ENCODE data around the gene XRCC4. TPM values are rescaled to one million over a fixed set of nuclear protein-coding genes. Genes with fewer than 3 reads are reported as not detected.

Gene XRCC4
- polyA plus RNA-seq, 4 donors = 9.1 to 12.4 (median 10.8) TPM

DNA sequence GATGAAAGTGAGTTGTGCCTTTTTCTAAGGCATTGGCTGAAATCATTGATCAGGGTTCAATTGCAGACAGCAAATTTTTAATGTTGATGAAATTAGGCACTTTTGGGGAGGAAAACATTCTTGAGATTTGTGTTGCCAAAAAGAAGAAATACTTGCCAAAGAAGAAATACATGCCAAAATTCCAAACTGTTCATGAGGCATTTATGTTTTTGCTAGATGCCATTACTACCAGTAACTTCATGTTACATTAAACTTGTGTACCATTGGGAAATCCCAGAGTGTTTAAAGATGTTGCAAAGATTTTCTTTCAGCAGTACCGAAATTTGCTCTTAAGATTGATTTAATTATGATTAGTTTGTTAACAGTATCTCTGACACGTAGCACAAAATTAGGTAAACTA, 7.0 kb downstream of the XRCC4 start:
- Histone ChIP-seq H3K4me3 (ENCODE audit: low read depth in 1 of 3, low read length in 3 of 3) (no peak overlapping the region), H3K4me1 (ENCODE audit: control insufficient read depth in 3 of 3, insufficient read depth in 2 of 3, low read depth in 1 of 3, low read length in 2 of 3) (no peaks in the 10 kb centered on the region), H3K36me3 (ENCODE audit: control insufficient read depth in 3 of 3, insufficient read depth in 2 of 3, low read depth in 1 of 3, low read length in 3 of 3) (no peaks in the 10 kb centered on the region), H3K27me3 (ENCODE audit: control insufficient read depth in 3 of 3, insufficient read depth in 3 of 3, low read length in 3 of 3) (no peaks in the 10 kb centered on the region), H3K27ac (ENCODE audit: low read depth in 1 of 3, low read length in 2 of 3) (no peak overlapping the region), H3K9me3 (ENCODE audit: control insufficient read depth in 2 of 2, insufficient read depth in 1 of 2, low read depth in 1 of 2, low read length in 1 of 2) (no peaks in the 10 kb centered on the region)
- no peak for FAIRE-seq
- DNase-seq = no peak
- 62 to 74% (median 69%) methylated on average over 2 of the region's 2 CpGs for WGBS, 3 donors

DNA sequence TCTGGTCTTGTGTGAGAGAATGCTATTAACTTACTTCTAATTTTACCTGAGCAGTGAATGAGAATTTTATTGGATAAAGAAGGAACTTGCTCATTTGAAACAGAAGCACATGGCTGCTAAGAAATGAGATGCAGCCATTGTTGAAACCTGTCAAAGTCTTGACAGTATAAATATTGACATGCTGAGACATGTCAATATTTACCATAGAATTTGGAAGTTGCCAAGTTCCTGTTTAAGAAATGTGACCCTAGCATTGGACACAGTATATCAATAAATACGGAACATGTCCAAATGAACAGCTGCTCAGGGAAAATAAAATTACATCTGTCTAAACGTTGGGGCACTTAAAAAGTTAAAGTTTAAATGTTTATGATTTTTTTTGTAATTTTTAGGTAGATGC, 7.8 kb downstream of the XRCC4 start:
- H3K27me3 ChIP-seq (ENCODE audit: control insufficient read depth in 3 of 3, insufficient read depth in 3 of 3, low read length in 3 of 3) = no peaks in the 10 kb centered on the region
- peaks cover 0 to 4% of the 10 kb centered on the region in 2 donors for H3K9me3 ChIP-seq (ENCODE audit: control insufficient read depth in 2 of 2, insufficient read depth in 1 of 2, low read depth in 1 of 2, low read length in 1 of 2)
- H3K36me3 ChIP-seq (ENCODE audit: control insufficient read depth in 3 of 3, insufficient read depth in 2 of 3, low read depth in 1 of 3, low read length in 3 of 3) = no peaks in the 10 kb centered on the region
- WGBS, 3 donors = 37 to 57% (median 50%) methylated on average over 2 of the region's 2 CpGs
- no peak overlapping the region for H3K27ac ChIP-seq (ENCODE audit: low read depth in 1 of 3, low read length in 2 of 3)
- no peak overlapping the region for H3K4me3 ChIP-seq (ENCODE audit: low read depth in 1 of 3, low read length in 3 of 3)
- FAIRE-seq = no peak
- peak in 1 of 2 donors; percentile 13 for DNase-seq
- no peaks in the 10 kb centered on the region for H3K4me1 ChIP-seq (ENCODE audit: control insufficient read depth in 3 of 3, insufficient read depth in 2 of 3, low read depth in 1 of 3, low read length in 2 of 3)

DNA sequence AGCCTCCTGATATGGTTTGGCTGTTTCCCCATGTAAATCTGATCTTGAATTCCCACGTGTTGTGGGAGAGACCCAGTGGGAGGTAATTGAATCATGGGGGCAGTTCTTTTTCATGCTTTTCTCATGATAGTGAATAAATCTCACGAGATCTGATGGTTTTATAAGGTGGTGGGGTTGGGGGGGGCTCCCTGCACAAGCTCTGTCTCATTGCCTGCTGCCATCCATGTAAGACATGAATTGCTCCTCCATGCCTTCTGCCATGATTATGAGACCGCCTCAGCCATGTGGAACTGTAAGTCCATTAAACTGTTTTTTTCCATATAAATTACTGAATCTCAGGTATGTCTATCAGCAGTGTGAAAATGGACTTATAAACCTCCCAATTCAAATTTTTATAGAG, 12.8 kb downstream of the XRCC4 start:
- no peaks in the 10 kb centered on the region for H3K27me3 ChIP-seq (ENCODE audit: control insufficient read depth in 3 of 3, insufficient read depth in 3 of 3, low read length in 3 of 3)
- no peaks in the 10 kb centered on the region for H3K36me3 ChIP-seq (ENCODE audit: control insufficient read depth in 3 of 3, insufficient read depth in 2 of 3, low read depth in 1 of 3, low read length in 3 of 3)
- no peak overlapping the region for H3K4me3 ChIP-seq (ENCODE audit: low read depth in 1 of 3, low read length in 3 of 3)
- no peak overlapping the region for H3K27ac ChIP-seq (ENCODE audit: low read depth in 1 of 3, low read length in 2 of 3)
- no peaks in the 10 kb centered on the region for H3K4me1 ChIP-seq (ENCODE audit: control insufficient read depth in 3 of 3, insufficient read depth in 2 of 3, low read depth in 1 of 3, low read length in 2 of 3)
- WGBS, 3 donors = 93 to 99% (median 95%) methylated on average over 3 of the region's 3 CpGs
- peaks cover 0 to 20% of the 10 kb centered on the region in 2 donors for H3K9me3 ChIP-seq (ENCODE audit: control insufficient read depth in 2 of 2, insufficient read depth in 1 of 2, low read depth in 1 of 2, low read length in 1 of 2)
- FAIRE-seq (no peak), DNase-seq (no peak)

DNA sequence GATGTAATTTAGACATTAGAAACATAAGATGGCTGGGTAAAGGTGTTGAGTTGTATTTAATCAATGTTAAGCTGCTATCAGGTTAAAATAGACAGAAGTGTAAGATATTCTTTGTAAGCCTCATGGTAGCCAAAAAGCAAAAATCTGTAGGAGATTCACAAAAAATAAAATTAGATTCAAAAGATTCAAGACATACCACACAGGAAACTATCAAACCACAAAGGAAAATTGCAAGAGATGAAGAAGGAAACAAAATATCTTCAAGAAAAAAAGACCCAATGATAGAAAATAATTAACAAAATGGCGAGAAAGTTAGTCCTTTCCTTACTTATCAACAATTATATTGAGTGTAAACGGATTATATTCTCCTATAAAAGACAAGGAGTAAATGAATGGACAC, 15.3 kb downstream of the XRCC4 start:
- DNase-seq (no peak), FAIRE-seq (no peak)
- Histone ChIP-seq H3K27ac (ENCODE audit: low read depth in 1 of 3, low read length in 2 of 3) (no peak overlapping the region), H3K4me1 (ENCODE audit: control insufficient read depth in 3 of 3, insufficient read depth in 2 of 3, low read depth in 1 of 3, low read length in 2 of 3) (peaks cover 0 to 13% (median 3%) of the 10 kb centered on the region in 3 donors), H3K27me3 (ENCODE audit: control insufficient read depth in 3 of 3, insufficient read depth in 3 of 3, low read length in 3 of 3) (no peaks in the 10 kb centered on the region), H3K36me3 (ENCODE audit: control insufficient read depth in 3 of 3, insufficient read depth in 2 of 3, low read depth in 1 of 3, low read length in 3 of 3) (peaks cover 0 to 4% (median 0%) of the 10 kb centered on the region in 3 donors), H3K9me3 (ENCODE audit: control insufficient read depth in 2 of 2, insufficient read depth in 1 of 2, low read depth in 1 of 2, low read length in 1 of 2) (peaks cover 0 to 31% of the 10 kb centered on the region in 2 donors), H3K4me3 (ENCODE audit: low read depth in 1 of 3, low read length in 3 of 3) (no peak overlapping the region)
- 91 to 93% (median 91%) methylated on average over 2 of the region's 2 CpGs for WGBS, 3 donors

DNA sequence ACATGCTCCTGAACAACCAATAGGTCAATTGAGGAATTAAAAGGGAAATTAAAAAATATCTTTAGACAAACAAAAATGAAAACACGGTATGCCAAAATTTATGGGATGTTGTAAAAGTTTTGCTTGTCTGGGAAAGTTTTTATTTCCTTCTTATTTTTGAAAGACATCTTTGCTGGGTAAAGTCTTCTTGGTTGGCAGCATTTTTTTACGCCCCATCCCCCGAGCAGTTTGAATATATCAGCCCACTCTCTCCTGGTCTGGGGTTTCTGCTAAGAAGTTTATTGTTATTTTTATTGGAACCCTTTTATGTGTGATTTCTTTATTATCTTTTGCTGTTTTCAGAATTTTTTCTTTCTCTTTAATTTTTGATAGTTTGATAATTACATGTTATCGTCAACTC, 16.3 kb downstream of the XRCC4 start:
- H3K36me3 ChIP-seq (ENCODE audit: control insufficient read depth in 3 of 3, insufficient read depth in 2 of 3, low read depth in 1 of 3, low read length in 3 of 3) = peaks cover 0 to 4% (median 0%) of the 10 kb centered on the region in 3 donors
- WGBS, 3 donors = 96 to 99% (median 98%) methylated on average over 4 of the region's 4 CpGs
- peaks cover 0 to 20% (median 3%) of the 10 kb centered on the region in 3 donors for H3K4me1 ChIP-seq (ENCODE audit: control insufficient read depth in 3 of 3, insufficient read depth in 2 of 3, low read depth in 1 of 3, low read length in 2 of 3)
- H3K9me3 ChIP-seq (ENCODE audit: control insufficient read depth in 2 of 2, insufficient read depth in 1 of 2, low read depth in 1 of 2, low read length in 1 of 2) = peaks cover 0 to 31% of the 10 kb centered on the region in 2 donors
- DNase-seq (no peak), FAIRE-seq (peak; percentile 72)
- no peaks in the 10 kb centered on the region for H3K27me3 ChIP-seq (ENCODE audit: control insufficient read depth in 3 of 3, insufficient read depth in 3 of 3, low read length in 3 of 3)
- H3K4me3 ChIP-seq (ENCODE audit: low read depth in 1 of 3, low read length in 3 of 3) = no peak overlapping the region
- H3K27ac ChIP-seq (ENCODE audit: low read depth in 1 of 3, low read length in 2 of 3) = no peak overlapping the region

DNA sequence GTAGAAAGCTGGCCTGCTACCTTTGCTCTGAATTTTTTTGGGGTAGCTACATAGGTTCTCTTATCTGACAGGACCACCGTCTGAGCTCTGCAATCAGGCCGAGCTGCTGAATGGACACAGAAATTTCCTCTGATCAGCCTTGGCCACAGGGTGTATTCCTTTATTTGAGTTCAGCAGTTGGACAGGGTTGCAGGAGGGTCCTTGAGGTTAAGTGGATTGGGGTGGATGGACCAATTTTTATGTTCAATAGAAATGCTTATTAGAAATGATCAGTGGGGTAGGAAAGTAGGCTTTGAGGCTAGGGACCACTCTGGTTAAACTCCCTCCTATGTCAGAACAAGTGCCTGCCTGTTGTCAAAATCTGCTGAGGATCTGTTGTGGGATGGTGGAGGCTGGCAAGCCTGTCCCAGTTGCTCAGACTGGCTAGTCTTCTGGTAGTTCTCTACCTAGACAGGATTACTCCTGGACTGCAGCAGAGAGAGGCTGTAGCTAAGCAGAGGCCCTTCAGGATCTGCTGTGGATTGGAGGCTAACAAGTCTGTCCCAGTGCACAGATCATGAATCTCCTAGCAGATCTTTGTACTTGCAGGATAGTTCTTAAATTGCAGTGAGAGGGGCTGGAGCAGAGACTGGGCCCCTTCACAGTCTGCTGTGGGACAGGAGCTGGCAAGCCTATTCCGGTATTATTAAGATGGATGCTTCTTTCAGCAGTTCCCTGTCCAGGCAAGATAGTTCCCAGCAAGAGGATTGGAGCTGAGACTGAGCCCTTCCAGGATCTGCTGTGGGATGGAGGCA, 18.0 kb downstream of the XRCC4 start:
- FAIRE-seq (no peak), DNase-seq (no peak)
- no peak overlapping the region for H3K27ac ChIP-seq (ENCODE audit: low read depth in 1 of 3, low read length in 2 of 3)
- H3K9me3 ChIP-seq (ENCODE audit: control insufficient read depth in 2 of 2, insufficient read depth in 1 of 2, low read depth in 1 of 2, low read length in 1 of 2) = peaks cover 0 to 24% of the 10 kb centered on the region in 2 donors
- H3K36me3 ChIP-seq (ENCODE audit: control insufficient read depth in 3 of 3, insufficient read depth in 2 of 3, low read depth in 1 of 3, low read length in 3 of 3) = peaks cover 0 to 4% (median 0%) of the 10 kb centered on the region in 3 donors
- WGBS, 3 donors = 94 to 100% (median 95%) methylated on average over 3 of the region's 3 CpGs
- H3K27me3 ChIP-seq (ENCODE audit: control insufficient read depth in 3 of 3, insufficient read depth in 3 of 3, low read length in 3 of 3) = no peaks in the 10 kb centered on the region
- no peak overlapping the region for H3K4me3 ChIP-seq (ENCODE audit: low read depth in 1 of 3, low read length in 3 of 3)
- peaks cover 2 to 29% (median 3%) of the 10 kb centered on the region in 3 donors for H3K4me1 ChIP-seq (ENCODE audit: control insufficient read depth in 3 of 3, insufficient read depth in 2 of 3, low read depth in 1 of 3, low read length in 2 of 3)

DNA sequence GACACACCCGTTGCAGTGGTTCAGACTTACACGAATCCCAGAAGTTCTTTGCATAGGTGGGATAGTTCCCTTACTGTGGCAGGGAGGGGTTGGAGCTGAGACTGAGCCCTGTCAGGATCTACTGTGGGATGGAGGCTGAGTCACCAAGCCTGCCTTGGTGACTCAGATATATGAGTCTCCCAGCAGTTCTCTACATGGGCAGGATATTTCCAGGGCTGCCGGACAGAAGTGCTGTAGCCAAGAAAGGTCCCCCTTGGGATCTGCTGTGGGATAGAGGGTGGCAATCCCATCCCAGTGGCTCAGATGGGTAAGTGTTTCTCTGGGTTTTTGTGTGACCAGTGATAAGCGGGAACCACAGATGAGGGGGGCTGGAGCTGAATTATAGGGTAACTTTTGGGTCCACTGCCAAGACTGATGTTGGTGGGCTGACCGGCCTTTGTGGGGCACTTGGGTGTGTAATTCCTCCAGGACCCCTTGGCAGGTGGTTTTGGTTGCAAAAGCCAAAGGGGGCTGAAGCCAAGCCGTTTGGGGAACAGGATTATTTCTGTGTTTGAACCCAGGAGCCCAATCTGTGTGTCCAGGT, 18.7 kb downstream of the XRCC4 start:
- H3K9me3 ChIP-seq (ENCODE audit: control insufficient read depth in 2 of 2, insufficient read depth in 1 of 2, low read depth in 1 of 2, low read length in 1 of 2) = peaks cover 0 to 22% of the 10 kb centered on the region in 2 donors
- 70 to 81% (median 76%) methylated on average over 6 of the region's 6 CpGs for WGBS, 3 donors
- no peak overlapping the region for H3K4me3 ChIP-seq (ENCODE audit: low read depth in 1 of 3, low read length in 3 of 3)
- no peaks in the 10 kb centered on the region for H3K27me3 ChIP-seq (ENCODE audit: control insufficient read depth in 3 of 3, insufficient read depth in 3 of 3, low read length in 3 of 3)
- FAIRE-seq (no peak), DNase-seq (peak; percentile 23 to 53)
- peaks cover 0 to 4% (median 0%) of the 10 kb centered on the region in 3 donors for H3K36me3 ChIP-seq (ENCODE audit: control insufficient read depth in 3 of 3, insufficient read depth in 2 of 3, low read depth in 1 of 3, low read length in 3 of 3)
- H3K4me1 ChIP-seq (ENCODE audit: control insufficient read depth in 3 of 3, insufficient read depth in 2 of 3, low read depth in 1 of 3, low read length in 2 of 3) = peaks cover 2 to 29% (median 3%) of the 10 kb centered on the region in 3 donors
- H3K27ac ChIP-seq (ENCODE audit: low read depth in 1 of 3, low read length in 2 of 3) = no peak overlapping the region

DNA sequence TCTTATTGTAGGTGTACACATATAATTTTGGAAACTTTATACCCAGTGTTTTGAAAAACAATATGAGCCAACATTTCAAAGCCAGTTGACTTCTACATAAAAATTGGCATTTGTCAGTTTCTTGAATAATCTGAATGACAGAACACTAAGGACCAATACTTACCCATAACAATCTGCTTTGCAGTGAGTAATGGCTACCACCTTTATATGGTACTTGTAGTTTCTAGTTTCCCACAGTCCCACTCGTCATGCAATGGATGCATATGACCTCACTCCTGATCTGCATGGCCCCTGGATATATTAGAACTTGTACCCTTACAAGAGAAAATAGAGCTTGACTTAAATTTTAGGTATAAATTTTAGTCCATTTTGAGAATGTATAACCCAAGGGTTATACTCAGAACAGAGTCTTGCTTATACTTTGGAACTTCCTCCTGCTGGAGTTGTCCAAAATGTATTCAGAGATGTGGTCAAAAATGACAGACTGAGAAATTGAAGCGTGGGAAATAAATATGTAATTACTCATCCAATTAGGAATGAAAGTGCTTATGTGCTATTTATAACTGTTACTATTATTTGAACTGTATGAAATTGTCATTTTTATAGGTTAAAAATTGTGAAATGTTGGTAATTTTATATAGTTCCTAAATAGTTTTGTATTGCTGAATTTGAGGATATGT, 19.5 kb downstream of the XRCC4 start:
- WGBS, 3 donors = 85 to 89% (median 85%) methylated on average over 2 of the region's 2 CpGs

More for the DNA sequence above, 19.5 kb downstream of the XRCC4 start:
- DNase-seq = no peak
- Histone ChIP-seq H3K27me3 (ENCODE audit: control insufficient read depth in 3 of 3, insufficient read depth in 3 of 3, low read length in 3 of 3) (no peaks in the 10 kb centered on the region), H3K36me3 (ENCODE audit: control insufficient read depth in 3 of 3, insufficient read depth in 2 of 3, low read depth in 1 of 3, low read length in 3 of 3) (peaks cover 0 to 4% (median 0%) of the 10 kb centered on the region in 3 donors), H3K4me1 (ENCODE audit: control insufficient read depth in 3 of 3, insufficient read depth in 2 of 3, low read depth in 1 of 3, low read length in 2 of 3) (peaks cover 2 to 29% (median 3%) of the 10 kb centered on the region in 3 donors), H3K27ac (ENCODE audit: low read depth in 1 of 3, low read length in 2 of 3) (no peak overlapping the region), H3K9me3 (ENCODE audit: control insufficient read depth in 2 of 2, insufficient read depth in 1 of 2, low read depth in 1 of 2, low read length in 1 of 2) (peaks cover 0 to 22% of the 10 kb centered on the region in 2 donors), H3K4me3 (ENCODE audit: low read depth in 1 of 3, low read length in 3 of 3) (no peak overlapping the region)
- FAIRE-seq = no peak

All from small intestine (tissue), 7 donors.